K562 (cell line): ENCODE results near the gene ZCCHC24. TPM values are rescaled to one million over a fixed set of nuclear protein-coding genes. Genes with fewer than 3 reads are reported as not detected.

Experiments
- ATF6 ChIP-seq: sonication (generic); formaldehyde crosslinking; IDR thresholded peaks from 2 replicates; pipeline ENCODE4 v1.4.0; 2020; ENCODE audit warnings: mild to moderate bottlenecking, missing genetic modification reagents
- BMI1 ChIP-seq: fragments of 150-350 bp; IDR thresholded peaks from 2 replicates; pipeline ENCODE4 v1.6.1; 2014; ENCODE audit warnings: low read length
- CREB1 ChIP-seq, 2 experiments: sonication (generic) in 1 of 2; formaldehyde crosslinking in 1 of 2; IDR thresholded peaks; 2 replicates each; pipeline versions ENCODE4 v1.6.1 to v1.8.0; 2012 to 2022; ENCODE audit warnings: inconsistent platforms in 1 of 2, mild to moderate bottlenecking in 1 of 2, missing genetic modification reagents in 1 of 2, moderate library complexity in 1 of 2
- DLX4 ChIP-seq: fragments of 250-450 bp; sonication (Bioruptor Pico); IDR thresholded peaks from 2 replicates; pipeline ENCODE4 v1.6.1; 2021; ENCODE audit warnings: mild to moderate bottlenecking
- GTF2E2 ChIP-seq: fragments of 200-800 bp; sonication (Bioruptor generic); IDR thresholded peaks from 2 replicates; pipeline ENCODE4 v1.6.1; 2016; ENCODE audit warnings: missing genetic modification characterization, missing compliant biosample characterization
- JUN ChIP-seq, 2 experiments: sonication (generic) in 1 of 2; formaldehyde crosslinking in 1 of 2; IDR thresholded peaks; 2 replicates each; pipeline versions ENCODE4 v1.6.1 to v1.8.0; 2012 to 2022; ENCODE audit warnings: borderline replicate concordance in 2 of 2, mild to moderate bottlenecking in 2 of 2, improper control_type of control experiment in 1 of 2, low read depth in 1 of 2, low read length in 1 of 2, missing genetic modification reagents in 1 of 2
- MTA1 ChIP-seq: fragments of 450-650 bp; IDR thresholded peaks from 2 replicates; pipeline ENCODE4 v1.6.1; 2017; ENCODE audit warnings: borderline replicate concordance
- PPARD ChIP-seq: fragments of 250-450 bp; sonication (Bioruptor Pico); IDR thresholded peaks from 2 replicates; pipeline ENCODE4 v1.8.0; 2022; ENCODE audit warnings: inconsistent platforms, mild to moderate bottlenecking, moderate library complexity
- RBM25 ChIP-seq: fragments of 200-400 bp; formaldehyde crosslinking; IDR thresholded peaks from 2 replicates; pipeline ENCODE4 v1.6.1; 2018; ENCODE audit warnings: low read length, low read depth, moderate library complexity; ENCODE audit not compliant: severe bottlenecking
- RFX5 ChIP-seq: IDR thresholded peaks from 2 replicates; pipeline ENCODE4 v1.6.1; 2011; ENCODE audit warnings: low read depth, mild to moderate bottlenecking, improper control_type of control experiment, low read length
- RREB1 ChIP-seq: fragments of 250-450 bp; sonication (Bioruptor Pico); IDR thresholded peaks from 2 replicates; pipeline ENCODE4 v1.4.0; 2020
- SPI1 ChIP-seq: IDR thresholded peaks from 2 replicates; pipeline ENCODE4 v1.6.1; 2011; ENCODE audit warnings: low read depth, low read length, control low read depth, borderline replicate concordance
- STAT5A ChIP-seq: IDR thresholded peaks from 2 replicates; pipeline ENCODE4 v1.6.1; 2012; ENCODE audit warnings: low read length, inconsistent platforms, borderline replicate concordance
- TCF7 ChIP-seq: sonication (generic); IDR thresholded peaks from 2 replicates; pipeline ENCODE4 v1.6.1; 2016; ENCODE audit warnings: antibody characterized with exemption, borderline replicate concordance
- WHSC1 ChIP-seq: IDR thresholded peaks from one replicate; pipeline ENCODE4 v1.6.1; 2012; ENCODE audit warnings: low read length, control low read depth, inconsistent platforms
- ZNF174 ChIP-seq: fragments of 250-450 bp; sonication (Bioruptor Pico); IDR thresholded peaks from 2 replicates; pipeline ENCODE4 v1.4.0; 2020; ENCODE audit warnings: mild to moderate bottlenecking
- ZNF780A ChIP-seq: fragments of 250-450 bp; sonication (Bioruptor Pico); IDR thresholded peaks from 2 replicates; pipeline ENCODE4 v1.5.0; 2021; ENCODE audit warnings: mild to moderate bottlenecking
- ZNF79 ChIP-seq: fragments of 250-450 bp; sonication (Bioruptor Pico); IDR thresholded peaks from 2 replicates; pipeline ENCODE4 v1.4.0; 2020; ENCODE audit warnings: low read depth, mild to moderate bottlenecking, moderate library complexity
- polyA plus RNA-seq, 8 experiments: library from polyadenylated mRNA; depleted of rRNA in 4 of 8; stranded (reverse) in 5 of 8; unstranded in 3 of 8; fragments of >200 nt; fragmentation: Nextera tagmentation in 2 of 8; fragmentation: Illumina TruSeq in 1 of 8; extraction: Ambion mirVana in 2 of 8; extraction: Trizol in 1 of 8; gene quantifications; 2 replicates each; pipeline versions ENCODE4 v1.2.1 to v1.2.3, GENCODE V29; 2011 to 2014; ENCODE audit warnings: inconsistent platforms in 1 of 8, missing spikeins in 1 of 8
- total RNA-seq, 7 experiments: library from RNA; depleted of rRNA in 6 of 7; stranded (reverse); fragments of >200 nt in 6 of 7; fragmentation: Illumina TruSeq in 2 of 7; extraction: Trizol in 2 of 7; gene quantifications; 2 replicates each; pipeline versions ENCODE4 v1.2.1 to v1.2.3, GENCODE V29; 2011 to 2021; ENCODE audit warnings: low replicate concordance in 1 of 7

ZCCHC24 gene
- total and polyA plus RNA-seq, 9 of the 15 experiments (the other 6 are each of a cell fraction or from before 2014, with no cell fraction given): 0.84 to 11.0 (median 4.6) TPM

GRCh38 chr10:79390551-79391229 is 54.7 kb downstream of the ZCCHC24 start (continued):
- TF ChIP-seq RREB1 (CRISPR knock-in tag) (0 out of 2 replicates have a peak, but pooled peaks have one; percentile 14), BMI1 (no peak), ZNF79 (CRISPR knock-in tag) (no peak), MTA1 (no peak), PPARD (CRISPR knock-in tag) (no peak), ZNF174 (no peak), ATF6 (no peak), DLX4 (CRISPR knock-in tag) (no peak), RBM25 (no peak), SPI1 (peak; percentile 84), CREB1 (IDR thresholded peaks at IDR 0.05) (no peak), CREB1 (CRISPR knock-in tag; IDR thresholded peaks at IDR 0.05) (peak; percentile 33; the same call in 1 of the 2 replicates), GTF2E2 (tag) (no peak), TCF7 (no peak), RFX5 (no peak), JUN (IDR thresholded peaks at IDR 0.05; ENCODE audit: borderline replicate concordance, low read depth, low read length) (no peak), JUN (CRISPR knock-in tag; IDR thresholded peaks at IDR 0.05; ENCODE audit: borderline replicate concordance) (no peak), WHSC1 (no peak), STAT5A (no peak), ZNF780A (CRISPR knock-in tag) (no peak)
